Stimulated activated CD4-positive, alpha-beta T cell treated with anti-CD3 and anti-CD28 coated beads, Interleukin-4, amount 100 ng/mL, for 48 hours (primary cell): ENCODE measurements around the gene SRL.
"Not testable (repeated sequence)": the region's sequence is repeated elsewhere in the genome, so short reads cannot be mapped to it uniquely, and the experiment has no call there.

Source experiments
- DNase-seq, 2 donors: peaks; one replicate each; pipeline ENCODE4 v3.0.0-alpha.2; 2020; ENCODE audit warnings: low read depth in 2 of 2

Gene SRL

GRCh38 chr16:4261557-4262172, 19.8 kb upstream of the SRL start:
- peak; percentile 36 to 48 for DNase-seq

GRCh38 chr16:4260360-4260759, 18.5 kb upstream of the SRL start:
- DNase-seq: no peak

- DNase-seq: no peak
Observed at GRCh38 chr16:4257646-4258556, 16.0 kb upstream of the SRL start.

DNA sequence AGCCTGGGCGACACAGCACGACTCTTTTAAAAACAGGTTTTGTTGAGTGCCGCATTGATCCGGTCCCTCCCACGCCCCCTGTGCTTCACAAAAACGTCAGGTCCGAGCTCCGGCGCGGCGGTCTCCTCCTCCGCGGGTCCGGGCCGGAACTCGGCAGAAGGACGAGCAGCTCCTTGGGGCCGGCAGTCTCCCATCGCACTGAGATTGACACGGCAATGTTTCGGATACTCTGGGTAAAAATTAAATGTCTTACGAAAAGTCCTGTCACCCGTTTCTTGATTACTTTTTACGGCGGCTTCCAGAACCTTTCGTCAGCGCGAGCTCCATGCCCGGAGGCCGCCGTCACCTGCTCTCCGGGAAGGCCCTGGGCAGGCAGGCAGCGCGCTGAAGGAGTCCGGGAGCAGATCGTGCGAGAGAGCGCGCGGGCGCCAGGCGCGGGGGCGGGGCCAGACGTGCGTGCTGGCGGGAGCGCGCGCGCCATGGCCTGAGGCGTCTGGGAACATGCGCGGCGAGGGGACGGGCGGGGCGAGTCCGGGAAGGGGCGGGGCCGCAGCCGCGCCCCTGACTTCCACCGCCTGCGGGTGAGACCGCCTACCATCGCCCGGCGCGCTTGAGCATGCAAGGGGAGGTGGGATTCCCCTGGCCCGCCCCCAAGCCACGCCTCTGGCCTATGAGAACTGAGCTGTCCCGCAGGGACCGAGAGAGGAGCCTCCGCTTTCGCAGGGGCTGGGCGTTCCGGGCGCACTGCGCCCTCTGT, 11.7 kb upstream of the SRL start:
- DNase-seq: peak; percentile 98 to 100

DNA sequence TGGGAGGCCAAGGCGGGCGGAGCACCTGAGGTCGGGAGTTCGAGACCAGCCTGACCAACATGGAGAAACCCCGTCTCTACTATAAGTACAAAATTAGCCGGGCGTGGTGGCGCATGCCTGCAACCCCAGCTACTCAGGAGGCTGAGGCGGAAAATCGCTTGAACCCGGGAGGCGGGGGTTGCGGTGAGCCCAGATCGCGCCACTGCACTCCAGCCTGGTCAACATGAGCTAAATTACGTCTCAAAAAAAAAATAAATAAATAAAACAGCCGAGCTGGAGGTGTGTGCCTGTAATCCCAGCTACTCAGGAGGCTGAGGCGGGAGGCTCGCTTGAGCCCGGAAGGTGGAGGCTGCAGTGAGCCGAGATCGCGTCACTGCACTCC, 11.1 kb upstream of the SRL start:
- not testable (repeated sequence) for DNase-seq

GRCh38 chr16:4249530-4250308, 7.8 kb upstream of the SRL start:
- no peak for DNase-seq

DNA sequence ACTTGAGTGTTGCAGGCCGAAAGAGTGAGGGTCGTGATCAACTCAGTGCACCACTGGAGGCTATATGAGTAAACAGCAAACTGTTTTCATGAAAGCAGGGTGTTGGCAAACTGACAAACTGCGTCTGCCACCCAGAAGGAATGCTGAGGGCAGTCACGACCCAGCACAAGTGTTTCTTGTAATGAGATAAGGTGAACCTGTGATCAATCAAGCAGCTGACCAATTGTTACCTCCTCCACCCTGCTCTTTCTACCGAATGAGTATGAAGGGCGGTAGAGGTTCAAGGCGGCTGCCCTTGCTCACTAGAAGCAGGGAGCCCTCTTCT, 5.5 kb upstream of the SRL start:
- DNase-seq: no peak

GRCh38 chr16:4246777-4247459, 5.0 kb upstream of the SRL start:
- no peak for DNase-seq

GRCh38 chr16:4245077-4245791, 3.4 kb upstream of the SRL start:
- DNase-seq: no peak

DNA sequence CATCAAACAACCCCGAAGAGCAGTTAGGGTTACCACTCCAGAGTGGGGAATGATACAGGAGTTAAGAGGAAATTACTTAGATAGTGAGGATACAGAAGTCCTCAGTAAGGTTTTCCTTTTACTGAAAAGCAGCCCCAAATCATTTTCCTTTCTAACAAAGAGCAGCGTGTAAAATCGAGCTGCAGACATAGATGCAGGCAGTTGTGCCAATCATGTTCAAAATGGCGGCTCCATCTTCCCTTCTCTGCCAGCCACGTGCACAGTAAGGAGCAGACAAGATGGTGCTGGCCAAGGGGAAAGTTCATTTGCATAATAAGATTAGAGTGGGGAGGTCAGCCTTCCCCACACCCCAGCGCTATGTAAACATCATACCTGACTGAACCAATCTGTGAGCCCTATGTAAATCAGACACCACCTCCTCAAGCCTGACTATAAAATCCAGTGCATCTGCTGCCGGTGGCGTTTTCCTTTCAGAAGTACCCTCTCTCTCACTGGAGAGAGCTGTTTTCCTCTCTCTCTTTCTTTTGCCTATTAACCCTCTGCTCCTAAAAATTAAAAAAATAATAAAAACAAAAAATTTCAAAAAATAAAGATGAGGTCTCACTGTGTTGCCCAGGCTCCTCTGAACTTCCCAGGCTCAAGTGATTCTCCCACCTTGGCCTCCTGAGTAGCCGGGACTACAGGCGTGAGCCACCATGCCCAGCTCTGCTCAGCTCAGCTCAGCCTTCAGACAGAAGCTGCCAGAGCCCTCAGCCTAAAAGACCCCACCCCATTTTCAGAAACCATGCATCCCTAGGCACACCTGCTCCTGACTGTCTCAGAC, 2.6 kb upstream of the SRL start:
- DNase-seq: no peak

DNA sequence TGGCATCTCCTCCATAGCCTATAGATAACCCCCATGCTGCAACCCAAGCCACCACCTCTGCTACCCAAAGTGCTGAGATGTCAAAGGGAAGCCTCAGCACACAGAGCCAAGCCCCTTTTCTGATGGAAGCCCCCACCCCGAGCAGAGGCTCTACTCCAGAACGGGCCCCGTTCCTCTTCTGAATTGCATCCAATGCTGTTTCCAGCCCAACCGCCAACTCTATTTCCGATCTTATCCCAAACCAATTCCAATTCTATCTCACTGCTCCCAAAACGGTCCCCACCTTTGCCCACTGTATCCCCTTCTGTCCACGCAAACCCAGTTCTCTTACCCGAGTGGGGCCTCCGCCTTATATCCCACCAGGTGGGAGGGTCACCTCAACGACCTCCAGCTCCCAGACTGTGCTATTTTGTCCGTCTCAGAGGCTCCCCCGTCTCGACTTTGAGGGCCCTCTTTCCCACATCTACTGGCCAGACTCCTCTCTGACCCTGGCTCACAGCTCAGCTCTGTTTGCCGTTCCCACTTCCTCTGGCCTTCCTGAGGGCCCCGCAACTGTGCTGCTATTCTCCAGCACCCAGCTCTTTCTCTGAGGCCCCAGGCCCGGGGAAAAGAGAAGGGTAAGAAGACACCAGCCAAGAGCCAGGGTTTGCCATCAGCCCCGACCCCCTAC, 487 bp downstream of the SRL start:
- no peak for DNase-seq

- DNase-seq: no peak
Observed at GRCh38 chr16:4240624-4241023, 1.3 kb downstream of the SRL start.

DNA sequence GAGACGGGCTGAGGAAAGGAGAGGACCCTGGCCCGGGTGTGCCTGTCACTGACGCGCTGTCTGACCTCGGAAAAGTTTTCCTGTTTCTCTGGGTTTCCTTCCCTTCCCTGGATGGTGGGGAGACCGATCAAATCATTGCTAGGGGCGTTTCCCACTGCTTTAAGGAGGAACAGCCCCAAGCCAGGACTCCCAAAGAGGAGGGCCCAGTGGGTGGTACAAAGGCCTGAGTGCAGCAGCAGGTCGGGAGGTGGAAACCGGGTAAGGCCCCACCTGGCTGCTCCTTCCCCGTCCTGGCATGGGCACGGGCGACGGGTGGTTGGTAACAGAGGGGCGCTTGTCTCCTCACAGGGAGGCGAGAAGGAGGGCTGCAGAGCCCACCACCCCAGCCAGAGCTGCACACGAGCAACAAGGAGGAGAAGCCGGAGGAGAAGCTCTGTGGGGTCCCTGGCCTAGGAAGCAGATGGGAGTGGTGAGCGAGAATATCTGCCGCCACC, 2.2 kb downstream of the SRL start:
- DNase-seq: no peak

DNA sequence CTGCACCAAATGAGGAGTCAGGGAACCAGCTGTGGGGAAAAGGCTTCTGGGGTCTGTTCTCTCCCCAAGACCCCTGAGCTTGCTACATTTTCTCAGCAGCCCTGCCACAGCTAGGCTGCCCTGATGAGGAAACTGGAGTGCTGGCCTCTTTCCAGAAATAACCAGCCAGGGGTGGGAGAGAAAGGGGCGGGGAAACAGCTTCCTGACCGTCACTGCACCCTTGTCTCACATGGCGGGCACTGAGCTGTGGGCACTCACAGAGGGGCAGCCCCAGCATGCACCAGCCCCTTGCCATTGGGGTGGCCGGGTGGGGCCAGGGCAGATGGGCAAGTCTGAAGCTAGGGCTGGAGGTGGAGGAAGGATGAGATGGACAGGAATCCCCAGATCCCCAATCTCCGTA, 2.9 kb downstream of the SRL start:
- DNase-seq: no peak

GRCh38 chr16:4233431-4233830, 8.4 kb downstream of the SRL start:
- DNase-seq: no peak

DNA sequence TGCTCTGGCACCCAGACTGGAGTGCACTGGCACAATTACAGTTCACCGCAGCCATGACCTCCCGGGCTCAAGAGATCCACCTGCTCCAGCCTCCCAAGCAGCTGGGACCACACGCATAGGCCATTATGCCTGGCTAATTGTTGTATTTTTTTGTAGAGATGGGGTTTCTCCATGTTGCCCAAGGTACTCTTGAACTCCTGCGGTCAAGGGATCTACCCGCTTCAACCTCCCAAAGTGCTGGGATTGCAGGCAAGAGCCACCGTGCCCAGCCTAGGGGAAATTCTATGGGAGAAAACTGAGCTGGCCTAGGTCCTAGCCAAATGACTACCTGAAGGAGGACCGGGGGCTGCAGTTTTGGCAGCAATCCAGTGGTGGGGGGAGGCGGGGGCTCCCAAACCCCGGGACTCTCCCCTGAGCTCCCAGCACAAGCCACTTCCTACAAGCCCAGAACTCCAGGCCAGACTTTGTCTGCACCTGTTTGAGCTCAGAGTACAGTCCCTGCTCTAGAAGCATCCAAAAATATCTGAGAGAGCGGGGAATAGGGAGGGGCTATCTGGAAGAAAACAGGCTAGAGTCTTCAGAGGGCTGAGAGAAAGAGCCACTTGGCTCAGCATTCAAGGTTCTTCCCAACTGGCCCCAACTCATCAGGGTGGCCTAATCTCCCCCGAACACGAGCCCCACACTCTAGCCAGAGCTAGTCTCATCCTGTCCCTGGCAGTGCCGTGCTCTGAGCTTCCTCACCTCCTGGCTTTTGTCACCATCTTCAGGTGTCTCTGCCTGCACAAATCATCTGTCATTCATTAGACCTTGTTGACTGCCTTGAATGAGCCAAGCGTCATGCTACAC, 9.1 kb downstream of the SRL start:
- DNase-seq: no peak

GRCh38 chr16:4231886-4232285, 10.0 kb downstream of the SRL start:
- DNase-seq: no peak

DNA sequence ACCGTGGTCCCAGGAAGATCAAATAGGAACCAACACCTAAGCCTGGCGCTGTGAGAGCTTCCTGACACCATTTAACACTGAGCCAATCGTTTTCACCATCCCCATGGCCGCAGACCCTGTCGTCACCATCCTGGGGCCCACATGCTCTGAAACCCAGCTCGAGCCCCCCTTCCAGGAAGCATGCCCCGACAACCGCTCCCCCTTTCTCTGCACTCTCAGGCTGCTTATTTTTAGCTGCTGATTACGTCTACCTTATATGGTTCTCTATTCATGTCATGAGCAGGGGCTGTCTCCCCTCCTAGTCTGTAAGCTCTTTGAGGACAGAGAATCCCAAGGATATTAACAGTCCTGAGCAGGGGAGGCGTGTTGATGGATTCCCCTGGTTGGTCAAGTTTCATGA, 10.5 kb downstream of the SRL start:
- no peak for DNase-seq
